GM19324 (cell line): Measurements from ENCODE around the gene TSC22D4.
A peak's percentile ranks its signal among the peaks of the same experiment; 100 is the strongest.
"Not testable (repeated sequence)": the region's sequence is repeated elsewhere in the genome, so short reads cannot be mapped to it uniquely, and the experiment has no call there.

Experiments used
- ATAC-seq: cut with Tn5 transposase; IDR thresholded peaks from one replicate; pipeline ENCODE4 v1.9.1; 2021; ENCODE audit warnings: mild to moderate bottlenecking, moderate library complexity; ENCODE audit not compliant: unreplicated experiment, low FRiP score

The TSC22D4 gene

GRCh38 chr7:100447363-100447762, 31.7 kb downstream of the TSC22D4 start:
- ATAC-seq, result not testable (repeated sequence)

GRCh38 chr7:100446040-100446439, 33.0 kb downstream of the TSC22D4 start:
- no peak for ATAC-seq

DNA sequence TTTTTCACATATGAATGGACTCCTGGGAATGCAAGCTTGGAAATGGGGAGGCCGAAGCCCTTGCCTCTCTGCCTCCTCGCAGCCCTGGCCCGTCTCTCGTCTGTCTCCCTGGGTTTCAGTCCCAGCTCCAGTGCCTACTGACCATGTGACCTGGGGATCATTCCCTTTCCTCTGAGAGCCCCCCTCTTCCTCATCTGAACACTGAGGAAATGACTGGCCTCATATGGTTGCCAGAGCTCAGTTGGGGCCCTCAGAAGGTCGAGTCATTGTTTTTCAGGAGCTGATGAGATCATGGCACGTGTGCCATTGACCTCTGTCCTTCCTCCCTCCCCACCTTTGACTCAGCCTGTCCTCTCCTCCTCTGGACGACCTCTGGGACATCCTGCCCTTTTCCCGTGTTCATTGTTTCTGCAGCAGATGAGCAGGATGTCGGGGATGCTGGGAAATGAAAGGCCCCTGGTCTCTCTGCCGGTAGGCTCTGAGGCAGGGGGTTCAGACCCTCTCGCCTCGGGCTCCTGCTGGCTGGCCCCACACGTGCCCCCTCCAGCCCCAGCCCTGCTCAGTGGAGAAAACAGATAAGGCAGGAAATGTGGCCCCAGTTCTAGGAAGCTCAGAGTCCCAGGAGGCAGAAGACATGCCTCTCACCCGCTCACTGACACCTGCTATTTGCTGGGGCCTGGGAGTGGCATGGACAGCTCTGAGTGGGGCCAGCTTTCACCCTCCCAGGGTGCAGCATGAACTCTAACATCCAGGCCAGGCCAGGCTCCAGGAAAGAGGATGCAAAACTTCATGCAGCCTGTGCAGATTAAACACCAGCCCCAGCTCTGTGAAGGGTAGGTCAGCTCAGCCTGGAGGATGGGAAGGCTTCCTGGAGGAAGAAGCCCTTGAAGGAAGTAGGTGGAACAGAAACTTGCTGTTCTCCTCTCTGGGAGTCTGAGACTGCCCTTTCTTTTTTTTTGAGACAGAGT, 34.4 kb downstream of the TSC22D4 start:
- ATAC-seq, result no peak

- ATAC-seq, result no peak
Observed at GRCh38 chr7:100443096-100443840, 35.7 kb downstream of the TSC22D4 start.

DNA sequence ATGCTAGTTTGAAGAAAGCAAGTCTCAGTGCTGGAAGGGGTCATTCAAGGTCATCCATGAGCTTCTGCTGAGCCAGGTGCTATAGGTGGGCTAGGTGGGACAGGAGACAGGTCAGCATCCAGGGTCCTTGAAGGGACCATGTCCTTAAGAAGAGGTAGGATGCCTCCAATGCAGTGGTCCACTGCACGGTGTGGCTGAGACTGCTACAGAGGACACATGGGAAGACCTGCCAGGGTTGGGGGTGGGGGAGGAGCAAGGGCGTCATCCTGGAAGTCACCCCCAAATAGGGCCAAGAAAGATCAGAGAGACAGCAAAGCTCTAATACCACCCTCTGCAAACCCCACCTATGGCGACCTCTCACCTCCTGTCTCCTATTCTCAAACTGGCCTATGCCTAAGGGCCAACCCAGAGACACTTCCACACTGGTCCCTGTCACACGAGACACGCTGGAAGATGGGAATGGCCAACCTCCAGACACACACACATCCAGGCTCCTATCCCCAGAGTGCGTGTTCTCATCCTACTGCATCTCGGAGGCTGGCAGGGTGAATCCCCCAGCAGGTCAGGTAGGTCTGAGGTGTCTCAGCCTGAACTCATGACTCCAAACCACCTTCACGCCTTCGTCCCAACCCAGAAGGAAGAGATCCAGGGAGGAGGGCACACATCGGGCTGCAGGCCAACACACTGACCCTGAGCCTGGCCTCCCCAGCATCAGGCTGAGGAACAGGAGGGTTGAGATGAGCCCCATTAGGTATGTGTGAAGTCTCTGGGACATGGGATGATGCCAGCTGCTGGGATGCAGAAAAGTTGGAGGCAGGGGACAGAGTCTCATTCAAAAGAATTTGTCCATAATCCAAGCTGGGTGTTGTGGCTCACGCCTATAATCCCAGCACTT, 37.1 kb downstream of the TSC22D4 start:
- ATAC-seq, result no peak

GRCh38 chr7:100439244-100439643, 39.8 kb downstream of the TSC22D4 start:
- not testable (repeated sequence) for ATAC-seq

DNA sequence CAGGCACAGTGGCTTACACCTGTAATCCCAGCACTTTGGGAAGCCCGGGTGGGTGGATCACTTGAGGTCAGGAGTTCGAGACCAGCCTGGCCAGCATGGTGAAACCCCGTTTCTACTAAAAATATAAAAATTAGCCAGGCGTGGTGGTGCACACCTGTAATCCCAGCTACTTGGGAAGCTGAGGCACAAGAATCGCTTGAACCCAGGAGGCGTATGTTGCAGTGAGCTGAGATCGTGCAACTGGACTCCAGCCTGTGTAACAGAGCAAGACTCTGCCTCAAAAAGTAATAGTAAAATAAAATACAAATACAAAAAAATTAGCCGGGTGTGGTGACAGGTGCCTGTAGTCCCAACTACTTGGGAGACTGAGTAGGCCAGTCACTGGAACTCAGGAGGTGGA, 40.3 kb downstream of the TSC22D4 start:
- not testable (repeated sequence) for ATAC-seq

GRCh38 chr7:100438172-100438571, 40.8 kb downstream of the TSC22D4 start:
- no peak for ATAC-seq

- ATAC-seq, result no peak
Observed at GRCh38 chr7:100437150-100438100, 41.6 kb downstream of the TSC22D4 start.

DNA sequence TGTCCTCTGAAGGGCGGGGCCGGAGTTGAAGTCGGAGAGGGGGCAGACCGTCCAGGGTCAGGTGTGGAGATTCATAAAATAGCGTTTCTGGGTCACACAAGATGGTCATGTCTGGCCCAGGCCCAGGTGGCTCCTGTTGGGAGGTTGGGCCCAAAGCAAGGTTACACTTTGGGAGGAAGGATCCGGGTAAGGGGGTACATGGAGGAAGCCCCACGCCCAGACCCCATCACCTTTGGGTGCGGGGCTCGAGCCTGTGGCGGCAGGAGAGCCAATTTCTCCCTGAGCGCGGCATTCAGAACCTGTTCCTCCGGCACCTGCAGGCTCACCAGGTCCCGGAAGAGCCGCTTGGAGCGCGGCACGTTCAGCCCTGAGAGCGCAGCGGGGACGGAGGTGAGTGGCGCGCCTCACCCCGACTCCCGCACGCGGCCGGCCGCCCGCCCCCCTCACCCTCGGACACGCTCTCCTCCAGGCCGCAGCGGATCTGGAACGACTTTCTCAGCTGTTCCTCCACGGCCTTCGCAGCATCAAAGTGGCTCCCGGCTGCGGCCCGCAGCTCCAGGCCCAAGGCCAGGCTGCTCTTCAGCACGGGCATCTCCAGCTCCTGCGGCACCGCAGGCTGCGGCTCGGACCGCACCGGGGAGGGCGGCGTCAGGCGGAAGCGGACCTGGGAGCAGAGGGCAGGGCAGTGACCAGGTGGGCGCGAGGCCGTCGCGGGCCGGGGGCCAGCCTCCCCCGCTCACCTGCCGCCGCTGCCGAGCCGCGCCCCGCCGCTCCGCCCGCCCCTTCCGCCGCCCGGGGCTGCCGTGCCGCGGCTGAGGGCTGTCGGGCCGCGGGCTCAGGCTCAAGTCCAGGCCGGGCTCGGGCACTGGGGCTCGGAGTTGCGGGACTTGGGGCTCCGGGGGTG, 43.4 kb downstream of the TSC22D4 start:
- peak; percentile 33 for ATAC-seq

DNA sequence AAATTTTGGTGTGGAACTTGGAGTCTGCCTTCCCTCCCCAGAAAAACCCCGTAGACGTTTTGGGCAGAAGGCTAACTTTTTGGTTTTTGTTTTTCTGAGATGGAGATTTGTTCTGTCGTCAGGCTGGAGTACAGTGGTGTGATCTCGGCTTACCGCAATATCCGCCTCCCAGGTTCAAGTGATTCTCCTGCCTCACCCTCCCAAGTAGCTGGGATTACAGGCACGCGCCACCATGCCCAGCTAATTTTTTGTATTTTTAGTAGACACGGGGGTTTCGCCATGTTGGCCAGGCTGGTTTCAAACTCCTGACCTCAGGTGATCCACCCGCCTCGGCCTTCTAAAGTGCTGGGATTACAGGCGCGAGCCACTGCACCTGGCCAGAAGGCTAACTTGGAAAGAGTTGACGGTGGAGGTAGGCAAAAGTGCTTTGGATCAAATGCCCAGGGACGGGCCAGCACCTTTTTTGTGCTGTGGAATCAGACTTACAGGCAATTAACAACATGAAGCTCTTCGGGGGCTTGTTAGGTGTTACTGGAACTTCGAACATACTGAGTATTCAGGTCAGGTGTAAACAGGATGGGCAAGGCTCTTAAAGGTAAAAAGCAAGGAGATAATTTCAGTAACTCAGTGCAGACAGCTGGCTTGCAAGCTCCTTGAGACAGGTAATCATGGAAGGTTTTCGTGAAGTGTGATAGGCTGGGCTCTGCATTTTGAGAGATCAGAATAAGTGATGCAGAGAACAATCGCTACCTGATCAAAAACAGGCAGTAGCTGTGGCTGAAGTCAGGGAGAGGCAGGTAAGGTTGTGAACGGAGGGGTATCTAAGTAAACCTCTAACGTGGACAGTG, 44.5 kb downstream of the TSC22D4 start:
- ATAC-seq, result no peak

DNA sequence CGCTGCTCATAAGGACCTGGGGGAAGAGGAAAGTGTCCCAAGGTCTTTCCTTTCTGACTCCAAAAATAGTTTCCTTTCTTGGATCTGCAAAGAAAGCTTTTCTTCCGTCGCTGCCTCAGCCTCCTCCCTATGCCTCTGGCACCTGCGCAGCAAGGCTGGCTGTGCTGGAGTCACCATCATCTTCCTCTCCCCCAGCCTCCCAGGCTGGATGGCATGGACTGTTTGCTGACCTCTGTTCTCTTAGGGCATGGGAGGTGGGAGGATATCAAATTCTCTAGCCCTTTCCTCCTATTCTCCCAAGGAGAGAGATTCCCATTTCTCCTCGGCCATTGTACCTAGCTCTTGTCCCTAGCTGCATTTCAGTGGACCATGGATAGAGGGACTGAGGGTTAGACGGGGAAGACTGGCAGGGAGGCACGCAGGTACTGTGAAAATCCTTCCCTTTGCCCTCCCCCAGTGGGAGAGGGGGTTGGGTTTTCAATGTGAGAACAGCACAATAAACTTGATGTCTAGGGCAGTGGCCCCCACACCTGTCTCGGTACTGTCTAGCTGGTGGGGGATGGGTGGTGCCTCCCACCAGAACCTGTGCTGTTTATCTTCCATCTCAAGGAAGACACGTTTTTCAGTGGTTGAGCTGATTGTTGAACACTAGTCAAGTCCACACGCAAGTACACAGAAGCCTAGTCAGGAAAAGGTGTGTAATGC, 45.3 kb downstream of the TSC22D4 start:
- no peak for ATAC-seq

- ATAC-seq, result no peak
Observed at GRCh38 chr7:100433276-100433591, 45.8 kb downstream of the TSC22D4 start.

- ATAC-seq, result no peak
Observed at GRCh38 chr7:100432621-100433275, 46.3 kb downstream of the TSC22D4 start.

GRCh38 chr7:100432053-100432452, 47.0 kb downstream of the TSC22D4 start:
- no peak for ATAC-seq

- no peak for ATAC-seq
Observed at GRCh38 chr7:100431286-100431735, 47.7 kb downstream of the TSC22D4 start.
